ENCODE results near the gene CASK.
A peak's percentile ranks its signal among the peaks of the same experiment; 100 is the strongest.

CASK gene

DNA sequence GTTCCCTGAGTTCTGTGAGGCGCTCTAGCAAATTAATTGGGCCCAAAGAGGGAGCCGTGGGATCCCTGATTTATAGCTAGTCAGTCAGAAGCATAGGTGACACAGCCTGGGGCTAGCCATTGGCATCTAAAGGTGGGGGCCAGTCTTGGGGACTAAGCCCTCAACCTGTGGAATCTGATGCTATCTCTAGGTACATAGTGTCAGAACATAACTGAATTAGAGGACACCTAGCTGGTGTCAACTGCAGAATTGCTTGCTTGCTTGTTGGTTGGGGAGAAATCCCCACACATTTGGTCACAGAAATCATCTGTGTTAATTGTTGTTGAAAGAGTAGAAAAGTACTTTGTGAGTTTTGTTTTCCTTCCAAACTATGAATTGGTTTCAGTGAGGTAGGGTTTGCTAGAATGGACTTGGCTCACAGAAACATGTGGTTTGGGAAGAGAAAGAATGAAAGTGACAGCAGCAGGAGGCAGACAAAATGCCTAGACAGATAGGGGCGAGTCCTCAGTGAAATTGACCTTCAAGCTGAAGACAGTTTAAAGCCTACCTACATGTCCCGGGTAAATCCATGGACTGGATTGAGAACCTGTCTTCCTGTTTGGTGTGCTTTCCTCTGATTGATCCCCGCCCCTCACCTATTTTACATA is 212.2 kb downstream of the CASK start:
- H3K4me3 ChIP-seq (ENCODE audit: low read depth, low read length) = no peak overlapping the region
- no peak for TF ChIP-seq POLR2A (IDR thresholded peaks at IDR 0.05; ENCODE audit: extremely low read depth, insufficient read length)
- DNase-seq (ENCODE audit: low read depth) = no peak

DNA sequence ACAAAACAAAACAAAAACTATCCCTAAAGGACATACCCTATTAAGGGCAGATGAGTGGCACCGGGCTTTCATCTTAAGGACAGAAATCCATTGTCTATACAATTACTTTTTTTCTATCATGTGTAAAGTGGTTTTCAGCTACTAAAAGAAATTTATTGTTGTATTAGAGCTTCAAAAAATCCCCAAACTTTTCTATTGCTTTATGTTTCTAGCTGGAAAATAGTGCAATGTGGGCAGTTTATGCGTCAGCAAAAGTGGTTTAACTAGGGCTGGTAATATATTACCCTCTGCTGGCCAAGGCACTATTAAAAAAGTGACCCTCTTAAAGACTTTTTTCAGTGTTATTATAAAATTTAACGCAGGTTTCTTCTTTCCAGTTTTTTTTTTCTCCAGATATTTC is 214.9 kb downstream of the CASK start:
- no peak for DNase-seq (ENCODE audit: low read depth)
- no peak for TF ChIP-seq POLR2A (IDR thresholded peaks at IDR 0.05; ENCODE audit: extremely low read depth, insufficient read length)
- no peak for TF ChIP-seq MYC (IDR thresholded peaks at IDR 0.05; ENCODE audit: low read depth, low read length)
- TF ChIP-seq, protein P1, sequence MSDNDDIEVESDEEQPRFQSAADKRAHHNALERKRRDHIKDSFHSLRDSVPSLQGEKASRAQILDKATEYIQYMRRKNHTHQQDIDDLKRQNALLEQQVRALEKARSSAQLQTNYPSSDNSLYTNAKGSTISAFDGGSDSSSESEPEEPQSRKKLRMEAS (IDR thresholded peaks at IDR 0.05; ENCODE audit: low read depth, low read length) = no peak
- TF ChIP-seq, protein P2, sequence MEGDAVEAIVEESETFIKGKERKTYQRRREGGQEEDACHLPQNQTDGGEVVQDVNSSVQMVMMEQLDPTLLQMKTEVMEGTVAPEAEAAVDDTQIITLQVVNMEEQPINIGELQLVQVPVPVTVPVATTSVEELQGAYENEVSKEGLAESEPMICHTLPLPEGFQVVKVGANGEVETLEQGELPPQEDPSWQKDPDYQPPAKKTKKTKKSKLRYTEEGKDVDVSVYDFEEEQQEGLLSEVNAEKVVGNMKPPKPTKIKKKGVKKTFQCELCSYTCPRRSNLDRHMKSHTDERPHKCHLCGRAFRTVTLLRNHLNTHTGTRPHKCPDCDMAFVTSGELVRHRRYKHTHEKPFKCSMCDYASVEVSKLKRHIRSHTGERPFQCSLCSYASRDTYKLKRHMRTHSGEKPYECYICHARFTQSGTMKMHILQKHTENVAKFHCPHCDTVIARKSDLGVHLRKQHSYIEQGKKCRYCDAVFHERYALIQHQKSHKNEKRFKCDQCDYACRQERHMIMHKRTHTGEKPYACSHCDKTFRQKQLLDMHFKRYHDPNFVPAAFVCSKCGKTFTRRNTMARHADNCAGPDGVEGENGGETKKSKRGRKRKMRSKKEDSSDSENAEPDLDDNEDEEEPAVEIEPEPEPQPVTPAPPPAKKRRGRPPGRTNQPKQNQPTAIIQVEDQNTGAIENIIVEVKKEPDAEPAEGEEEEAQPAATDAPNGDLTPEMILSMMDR (IDR thresholded peaks at IDR 0.05; ENCODE audit: low read depth, low read length) = no peak
- H3K4me3 ChIP-seq (ENCODE audit: low read depth, low read length) = no peak overlapping the region

DNA sequence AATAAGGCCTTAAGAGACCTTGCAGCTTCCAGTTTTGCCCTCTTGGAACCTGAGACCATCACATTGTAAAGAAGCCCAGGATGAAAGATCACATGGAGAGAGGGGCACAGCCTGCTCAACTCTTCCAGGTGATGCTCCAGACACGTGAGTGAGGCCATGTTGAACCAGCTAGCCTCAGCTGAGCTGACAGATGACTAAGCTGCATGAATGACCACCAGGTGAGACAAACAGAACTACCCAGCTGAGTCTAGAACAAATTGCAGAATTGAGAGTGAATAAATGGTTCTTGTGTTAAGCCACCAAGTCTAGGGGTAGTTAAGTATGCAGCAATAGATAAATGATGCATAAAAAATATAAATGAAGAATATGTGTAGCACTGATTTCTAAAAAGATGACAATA is 216.1 kb downstream of the CASK start:
- TF ChIP-seq, protein P1 (IDR thresholded peaks at IDR 0.05; ENCODE audit: low read depth, low read length) = no peak
- TF ChIP-seq MYC (IDR thresholded peaks at IDR 0.05; ENCODE audit: low read depth, low read length) = no peak
- TF ChIP-seq POLR2A (IDR thresholded peaks at IDR 0.05; ENCODE audit: extremely low read depth, insufficient read length) = no peak
- TF ChIP-seq, protein P2 (IDR thresholded peaks at IDR 0.05; ENCODE audit: low read depth, low read length) = no peak
- H3K4me3 ChIP-seq (ENCODE audit: low read depth, low read length) = no peak overlapping the region

DNA sequence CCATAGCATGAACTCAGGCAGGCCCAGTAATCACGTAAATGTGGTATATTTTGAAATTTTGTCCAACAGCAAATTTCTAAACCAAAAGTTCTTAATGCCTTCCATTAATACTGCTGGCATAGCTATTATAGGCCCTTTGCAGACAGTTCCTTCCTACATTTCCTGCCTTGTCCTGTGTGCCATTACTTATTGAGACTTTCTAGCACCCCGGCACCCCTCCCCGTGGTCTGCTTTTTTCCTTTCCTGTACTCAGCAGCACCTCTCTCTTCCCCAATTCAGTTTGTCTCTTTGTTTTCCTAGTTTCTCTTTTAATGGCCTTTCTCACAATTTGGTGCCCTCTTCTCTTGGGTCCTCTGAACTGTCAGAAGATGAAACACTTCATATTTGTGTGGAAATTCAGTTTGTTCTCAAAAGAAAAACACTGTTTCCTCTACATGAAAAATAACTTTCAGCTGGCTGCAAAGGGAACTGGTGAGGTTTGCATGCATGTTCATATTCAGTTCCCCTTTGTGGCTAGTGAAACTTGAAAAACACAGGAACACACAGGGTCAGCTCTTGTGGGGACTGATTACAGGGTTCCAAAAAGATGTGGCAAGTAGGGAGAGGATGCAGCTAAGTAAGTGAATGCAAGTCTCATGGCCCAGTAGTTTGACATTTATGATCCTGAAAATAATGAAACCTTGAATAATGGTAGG is 217.5 kb downstream of the CASK start:
- H3K4me3 ChIP-seq (ENCODE audit: low read depth, low read length) = no peak overlapping the region
- DNase-seq (ENCODE audit: low read depth) = peak; percentile 82
- TF ChIP-seq, protein P2 (IDR thresholded peaks at IDR 0.05; ENCODE audit: low read depth, low read length) = no peak
- TF ChIP-seq, protein P1 (IDR thresholded peaks at IDR 0.05; ENCODE audit: low read depth, low read length) = no peak
- TF ChIP-seq MYC (IDR thresholded peaks at IDR 0.05; ENCODE audit: low read depth, low read length) = no peak
- no peak for TF ChIP-seq POLR2A (IDR thresholded peaks at IDR 0.05; ENCODE audit: extremely low read depth, insufficient read length)

More for the DNA sequence above, 216.1 kb downstream of the CASK start:
- no peak for DNase-seq (ENCODE audit: low read depth)

DNA sequence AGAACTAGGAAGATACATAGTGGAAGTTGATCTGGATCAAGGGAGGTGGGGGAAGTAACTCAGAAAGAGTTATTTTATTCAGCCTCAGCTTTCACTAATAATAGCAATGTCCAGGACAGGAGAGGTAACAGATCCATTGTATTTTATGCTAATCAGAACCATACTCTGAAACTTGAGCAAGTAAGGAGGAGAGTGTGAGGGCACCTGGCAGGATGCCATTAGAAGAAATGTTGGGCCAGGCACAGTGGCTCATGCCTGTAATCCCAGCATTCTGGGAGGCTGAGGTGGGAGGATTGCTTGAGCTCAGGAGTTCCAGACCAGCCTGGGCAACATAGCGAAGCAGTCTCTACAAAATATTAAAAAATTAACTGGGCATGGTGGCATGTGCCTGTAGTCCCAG is 218.3 kb downstream of the CASK start:
- DNase-seq (ENCODE audit: low read depth) = no peak
- no peak overlapping the region for H3K4me3 ChIP-seq (ENCODE audit: low read depth, low read length)
- TF ChIP-seq MYC (IDR thresholded peaks at IDR 0.05; ENCODE audit: low read depth, low read length) (no peak), POLR2A (IDR thresholded peaks at IDR 0.05; ENCODE audit: extremely low read depth, insufficient read length) (no peak)
- TF ChIP-seq, protein P1 (IDR thresholded peaks at IDR 0.05; ENCODE audit: low read depth, low read length) = no peak
- TF ChIP-seq, protein P2 (IDR thresholded peaks at IDR 0.05; ENCODE audit: low read depth, low read length) = no peak

DNA sequence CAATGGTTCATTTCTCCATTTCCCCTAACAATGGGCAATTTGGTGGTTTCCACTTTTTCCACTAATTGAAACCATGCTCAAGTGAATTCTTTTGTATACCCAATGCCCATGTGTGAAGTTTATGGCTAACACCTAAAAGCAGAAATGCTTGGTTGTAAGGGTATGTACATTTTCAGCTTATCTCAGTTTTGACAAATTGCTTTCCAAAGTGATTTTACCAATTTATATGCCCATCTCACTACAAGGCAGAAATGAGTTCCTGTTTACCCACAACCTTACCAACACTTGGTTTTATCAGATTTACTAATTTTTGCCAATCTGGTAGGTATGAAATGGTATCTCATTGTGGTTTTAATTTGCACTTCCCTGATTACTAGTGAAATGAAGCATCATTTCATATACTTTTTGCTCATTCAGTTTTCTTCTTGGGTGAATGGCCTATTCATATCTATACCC is 219.8 kb downstream of the CASK start:
- TF ChIP-seq, protein P1 (IDR thresholded peaks at IDR 0.05; ENCODE audit: low read depth, low read length) = no peak
- TF ChIP-seq, protein P2 (IDR thresholded peaks at IDR 0.05; ENCODE audit: low read depth, low read length) = no peak
- TF ChIP-seq MYC (IDR thresholded peaks at IDR 0.05; ENCODE audit: low read depth, low read length) (no peak), POLR2A (IDR thresholded peaks at IDR 0.05; ENCODE audit: extremely low read depth, insufficient read length) (no peak)
- no peak overlapping the region for H3K4me3 ChIP-seq (ENCODE audit: low read depth, low read length)
- DNase-seq (ENCODE audit: low read depth) = no peak
